Measurements from ENCODE around the gene CEP135. TPM values are rescaled to one million over a fixed set of nuclear protein-coding genes. Genes with fewer than 3 reads are reported as not detected.
"Not testable (repeated sequence)": the region's sequence is repeated elsewhere in the genome, so short reads cannot be mapped to it uniquely, and the experiment has no call there.

The CEP135 gene
- total RNA-seq, 1 donor from 2014 or later, result 7.0 TPM

DNA sequence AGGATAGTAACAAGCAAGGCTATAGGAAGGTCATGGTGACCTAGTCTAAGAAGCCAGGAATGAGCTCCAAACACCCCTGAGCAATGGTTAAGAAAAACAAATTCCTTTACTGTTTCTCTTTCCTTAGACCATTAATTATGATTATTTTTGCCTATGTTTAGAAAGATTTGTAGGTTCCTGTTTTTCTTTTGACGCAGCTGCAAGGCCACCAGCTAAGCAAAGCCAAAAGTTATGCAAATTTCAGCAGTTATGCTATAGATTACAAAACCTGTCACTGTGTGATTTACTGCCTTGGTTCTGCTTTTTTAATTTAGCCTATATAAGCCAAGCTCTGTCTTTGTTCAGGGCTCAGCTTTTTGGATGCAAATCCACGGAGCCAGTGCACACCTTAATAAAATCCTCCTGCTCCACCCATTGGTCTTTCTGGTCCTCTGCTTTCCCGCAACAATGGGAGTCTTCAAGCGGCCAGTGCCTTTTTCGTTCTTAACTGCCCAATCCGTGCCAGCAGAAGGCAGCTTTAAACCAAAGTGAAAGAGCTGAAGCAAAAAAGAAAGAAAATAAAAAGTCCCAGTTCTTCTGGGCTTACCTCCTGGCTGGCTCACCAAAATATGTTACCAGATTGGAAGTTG lies 1.4 kb upstream of the CEP135 start:
- DNase-seq (ENCODE audit: low spot score), result no peak

DNA sequence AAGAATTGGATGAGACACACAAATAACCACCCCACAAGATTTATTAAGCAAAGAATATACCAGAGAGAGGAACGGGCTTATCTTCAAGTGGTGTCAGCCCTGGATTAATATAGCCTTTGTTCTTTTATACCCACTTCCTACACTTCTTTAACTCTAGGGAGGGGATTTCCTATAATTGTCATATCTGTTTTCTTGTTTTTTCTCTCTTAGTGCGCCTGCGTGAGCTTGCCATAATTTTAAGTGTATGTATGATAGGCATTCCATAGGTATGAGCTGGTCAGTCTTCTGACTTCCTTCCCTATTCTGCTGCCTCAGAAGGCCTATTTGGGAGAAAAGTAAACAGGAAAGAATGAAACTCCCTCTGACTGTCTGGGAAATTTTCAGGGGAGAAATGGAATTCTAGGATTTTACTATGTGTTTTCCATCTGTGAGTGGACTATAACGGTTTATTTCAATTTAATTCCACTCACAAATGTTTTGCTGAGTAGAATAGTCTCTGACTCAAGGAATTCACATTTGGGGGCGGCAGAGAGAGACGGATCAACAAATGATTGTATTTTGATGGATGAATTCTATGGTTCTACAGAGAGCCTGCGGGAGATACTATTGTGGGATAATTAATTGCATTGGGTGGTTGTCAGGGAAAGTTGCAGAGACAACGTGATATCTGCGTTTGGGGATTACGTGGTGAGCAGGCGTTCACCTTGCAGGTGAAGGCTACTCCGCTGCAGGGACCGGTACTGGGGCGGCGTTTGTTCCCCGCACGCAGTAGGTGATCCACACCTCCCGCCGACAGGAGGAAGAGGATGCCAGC lies 626 bp upstream of the CEP135 start:
- no peak for DNase-seq (ENCODE audit: low spot score)

DNA sequence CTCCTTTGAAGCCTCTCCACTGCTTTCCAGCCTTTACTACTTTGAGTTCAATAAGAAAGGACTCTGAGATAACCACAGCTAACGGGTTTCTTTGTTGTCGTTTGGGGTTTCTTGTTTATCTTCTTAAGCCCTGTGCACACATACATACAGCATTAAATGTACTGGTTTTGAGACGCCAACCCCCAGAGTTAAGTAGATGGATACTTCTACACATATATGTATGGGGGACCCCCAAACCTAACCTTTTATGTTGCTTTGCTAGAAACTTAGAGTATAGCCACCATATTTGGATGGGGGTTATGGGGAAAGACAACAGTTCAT lies 697 bp downstream of the CEP135 start:
- DNase-seq (ENCODE audit: low spot score), result no peak

- no peak for DNase-seq (ENCODE audit: low spot score)
Measured at GRCh38 chr4:55951191-55951922, 2.6 kb downstream of the CEP135 start.

DNA sequence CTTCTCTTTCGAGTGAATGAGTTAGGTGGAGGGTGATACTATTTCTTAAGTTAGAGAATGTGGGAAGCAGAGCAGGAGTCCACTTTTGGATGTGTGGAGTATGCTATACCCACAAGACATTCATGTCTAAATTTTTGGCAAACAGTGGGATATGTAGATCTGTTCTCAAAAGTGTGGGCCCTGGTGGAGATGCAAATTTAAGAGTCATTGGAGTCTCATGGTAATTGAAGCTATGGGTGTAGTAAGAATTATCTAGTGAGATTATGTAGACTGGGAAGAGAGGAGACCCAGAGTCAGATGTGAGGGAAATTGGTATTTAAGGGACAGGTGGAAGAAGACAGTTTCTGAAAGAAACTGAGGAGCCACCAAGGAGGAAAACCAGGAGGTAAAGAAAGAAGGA lies 7.0 kb downstream of the CEP135 start:
- DNase-seq (ENCODE audit: low spot score), result no peak

GRCh38 chr4:55959655-55960054 lies 10.9 kb downstream of the CEP135 start:
- DNase-seq (ENCODE audit: low spot score), result no peak

- no peak for DNase-seq (ENCODE audit: low spot score)
Measured at GRCh38 chr4:55964046-55964445, 15.3 kb downstream of the CEP135 start.

GRCh38 chr4:55965585-55965984 lies 16.8 kb downstream of the CEP135 start:
- no peak for DNase-seq (ENCODE audit: low spot score)

DNA sequence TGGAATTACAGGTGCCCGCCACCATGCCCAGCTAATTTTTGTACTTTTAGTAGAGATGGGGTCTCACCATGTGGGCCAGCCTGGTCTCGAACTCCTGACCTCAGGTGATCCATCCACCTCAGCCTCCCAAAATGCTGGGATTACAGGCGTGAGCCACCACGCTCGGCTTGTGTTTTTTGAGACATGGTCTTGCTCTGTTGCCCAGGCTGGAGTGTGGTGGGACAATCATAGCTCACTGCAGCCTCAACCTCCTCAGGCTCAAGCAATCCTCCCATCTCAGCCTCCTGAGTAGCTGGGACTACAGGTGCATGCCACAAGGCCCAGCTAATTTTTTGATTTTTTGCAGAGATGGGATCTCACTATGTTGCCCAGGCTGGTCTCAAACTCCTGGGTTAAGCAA lies 17.6 kb downstream of the CEP135 start:
- not testable (repeated sequence) for DNase-seq (ENCODE audit: low spot score)

GRCh38 chr4:55967376-55967775 lies 18.6 kb downstream of the CEP135 start:
- DNase-seq (ENCODE audit: low spot score), result no peak

DNA sequence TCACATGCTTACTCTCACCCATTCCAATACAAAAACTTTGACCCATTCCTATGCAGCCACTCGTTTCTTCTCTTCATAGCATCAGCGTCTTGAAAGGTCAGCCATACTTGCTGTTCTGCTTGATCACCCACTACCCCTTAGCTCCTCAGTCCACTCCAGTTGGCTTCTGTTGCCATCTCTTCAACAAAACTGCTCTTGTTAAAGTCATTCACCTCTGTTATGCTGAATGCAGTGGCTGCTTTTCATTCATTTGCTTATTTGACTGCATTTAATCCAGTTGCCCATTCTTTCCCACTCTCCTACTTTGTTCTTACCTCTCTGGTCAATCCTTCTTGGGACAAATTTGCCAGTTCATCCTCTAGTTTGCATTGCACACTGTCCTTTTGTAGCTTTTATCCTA lies 24.9 kb downstream of the CEP135 start:
- no peak for DNase-seq (ENCODE audit: low spot score)

GRCh38 chr4:55977811-55978210 lies 29.1 kb downstream of the CEP135 start:
- no peak for DNase-seq (ENCODE audit: low spot score)

- DNase-seq (ENCODE audit: low spot score), result no peak
Measured at GRCh38 chr4:55979562-55979961, 30.8 kb downstream of the CEP135 start.

- no peak for DNase-seq (ENCODE audit: low spot score)
Measured at GRCh38 chr4:55980725-55981124, 32.0 kb downstream of the CEP135 start.

DNA sequence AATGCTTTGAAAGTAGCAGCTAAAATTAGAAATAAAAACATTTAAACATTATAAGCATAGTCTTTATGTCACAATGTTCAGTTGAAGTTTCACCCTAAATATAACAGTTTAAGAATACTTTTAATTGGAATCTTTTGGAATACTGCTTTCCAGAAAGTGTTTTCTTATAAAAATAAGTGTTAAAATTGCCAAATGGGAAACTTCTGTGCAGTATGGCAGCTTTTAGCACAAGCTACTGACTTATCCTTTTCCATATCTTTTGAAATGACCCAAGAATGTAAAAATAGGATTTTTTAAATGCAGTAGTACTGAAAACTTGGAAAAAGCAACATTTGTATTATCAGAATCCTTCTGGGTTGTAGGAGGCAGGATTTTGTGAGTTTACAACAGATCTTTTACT lies 34.2 kb downstream of the CEP135 start:
- DNase-seq (ENCODE audit: low spot score), result no peak

DNA sequence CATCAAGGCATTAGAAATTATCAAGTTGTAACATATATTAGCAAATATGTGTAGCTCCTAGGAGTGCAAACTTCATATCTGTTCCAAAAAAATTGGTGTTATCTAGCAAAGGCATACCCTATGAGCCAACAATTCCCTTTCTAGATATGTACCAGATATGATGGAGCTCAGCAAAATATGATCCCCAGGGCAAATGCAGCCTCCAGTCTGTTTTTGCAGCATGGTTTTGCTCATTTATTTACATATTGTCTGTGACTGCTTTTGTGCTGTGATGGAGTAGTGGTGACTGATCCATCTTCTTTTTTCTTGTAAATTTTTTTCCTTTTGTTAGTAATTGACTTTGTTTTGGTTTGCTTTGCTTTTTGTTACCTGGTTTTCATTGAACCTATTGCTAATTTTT lies 41.0 kb downstream of the CEP135 start:
- DNase-seq (ENCODE audit: low spot score), result no peak

GRCh38 chr4:55993994-55994663 lies 45.4 kb downstream of the CEP135 start:
- no peak for DNase-seq (ENCODE audit: low spot score)

GRCh38 chr4:55996646-55997045 lies 47.9 kb downstream of the CEP135 start:
- no peak for DNase-seq (ENCODE audit: low spot score)

GRCh38 chr4:56003606-56004005 lies 54.9 kb downstream of the CEP135 start:
- no peak for DNase-seq (ENCODE audit: low spot score)

GRCh38 chr4:56004235-56004634 lies 55.5 kb downstream of the CEP135 start:
- DNase-seq (ENCODE audit: low spot score), result no peak

- no peak for DNase-seq (ENCODE audit: low spot score)
Measured at GRCh38 chr4:56007154-56007553, 58.4 kb downstream of the CEP135 start.

- DNase-seq (ENCODE audit: low spot score), result no peak
Measured at GRCh38 chr4:56008206-56008605, 59.5 kb downstream of the CEP135 start.
